ENCODE results near the gene TARS3.
"Not testable (repeated sequence)": the region's sequence is repeated elsewhere in the genome, so short reads cannot be mapped to it uniquely, and the experiment has no call there.

Gene TARS3

GRCh38 chr15:101723874-101724674, at the start of gene TARS3:
Gene TARS3, minus strand, starts transcription at chr15:101724473. Its CDS starts 86 bp downstream, at chr15:101724387.
- DNase-seq: peak; percentile 99

- no peak for DNase-seq
Measured at GRCh38 chr15:101773496-101774100, 49.3 kb upstream of the TARS3 start.

GRCh38 chr15:101772921-101773320, 48.6 kb upstream of the TARS3 start:
- DNase-seq: no peak

- DNase-seq: not testable (repeated sequence)
Measured at GRCh38 chr15:101767083-101767640, 42.9 kb upstream of the TARS3 start.

GRCh38 chr15:101765772-101766456, 41.6 kb upstream of the TARS3 start:
- no peak for DNase-seq

GRCh38 chr15:101765340-101765671, 41.0 kb upstream of the TARS3 start:
- DNase-seq: not testable (repeated sequence)

- not testable (repeated sequence) for DNase-seq
Measured at GRCh38 chr15:101764669-101765339, 40.5 kb upstream of the TARS3 start.

GRCh38 chr15:101746716-101747082, 22.4 kb upstream of the TARS3 start:
- not testable (repeated sequence) for DNase-seq

- not testable (repeated sequence) for DNase-seq
Measured at GRCh38 chr15:101734837-101735236, 10.6 kb upstream of the TARS3 start.

GRCh38 chr15:101733545-101733944, 9.3 kb upstream of the TARS3 start:
- DNase-seq: no peak

GRCh38 chr15:101732772-101733171, 8.5 kb upstream of the TARS3 start:
- DNase-seq: no peak

GRCh38 chr15:101731746-101732145, 7.5 kb upstream of the TARS3 start:
- no peak for DNase-seq

- DNase-seq: no peak
Measured at GRCh38 chr15:101727186-101727585, 2.9 kb upstream of the TARS3 start.

- DNase-seq: no peak
Measured at GRCh38 chr15:101725073-101725472, 800 bp upstream of the TARS3 start.

- DNase-seq: no peak
Measured at GRCh38 chr15:101724675-101725005, 367 bp upstream of the TARS3 start.

- DNase-seq: peak; percentile 5
Measured at GRCh38 chr15:101723171-101723873, 951 bp downstream of the TARS3 start.

GRCh38 chr15:101718896-101719295, 5.4 kb downstream of the TARS3 start:
- no peak for DNase-seq

- DNase-seq: no peak
Measured at GRCh38 chr15:101712078-101712477, 12.2 kb downstream of the TARS3 start.

GRCh38 chr15:101710806-101711205, 13.5 kb downstream of the TARS3 start:
- DNase-seq: no peak

- DNase-seq: no peak
Measured at GRCh38 chr15:101709466-101709865, 14.8 kb downstream of the TARS3 start.

GRCh38 chr15:101707983-101708382, 16.3 kb downstream of the TARS3 start:
- no peak for DNase-seq

GRCh38 chr15:101702077-101702476, 22.2 kb downstream of the TARS3 start:
- no peak for DNase-seq

- DNase-seq: no peak
Measured at GRCh38 chr15:101698314-101698713, 26.0 kb downstream of the TARS3 start.

Data from stimulated activated CD4-positive, alpha-beta T cell treated with anti-CD3 and anti-CD28 coated beads, Interleukin-12 subunit alpha, Interleukin-12 subunit beta, amount 100 ng/mL, for 4 hours (primary cell).